NCI-H2171 (cell line): ENCODE data around the gene S100A16.
"Not testable (repeated sequence)": the region's sequence is repeated elsewhere in the genome, so short reads cannot be mapped to it uniquely, and the experiment has no call there.

ENCODE experiments used
- DNase-seq: peaks from one replicate; lab custom pipeline; 2025; lab: John Stamatoyannopoulos, UW

Gene S100A16

GRCh38 chr1:153612755-153613331, at the start of gene S100A16:
TSS of gene S100A16 (minus strand) at chr1:153613137. CDS start at chr1:153608151, 4,986 bp downstream.
- DNase-seq: no peak

- no peak for DNase-seq
Observed at GRCh38 chr1:153662269-153662668, 49.3 kb upstream of the S100A16 start.

- no peak for DNase-seq
Observed at GRCh38 chr1:153661111-153661708, 48.3 kb upstream of the S100A16 start.

GRCh38 chr1:153659656-153660055, 46.7 kb upstream of the S100A16 start:
- DNase-seq: no peak

- no peak for DNase-seq
Observed at GRCh38 chr1:153659175-153659534, 46.2 kb upstream of the S100A16 start.

GRCh38 chr1:153658400-153659174, 45.6 kb upstream of the S100A16 start, which contains the start of gene SNAPIN:
TSS of gene SNAPIN (plus strand) at chr1:153658703. CDS start at chr1:153658744, 41 bp downstream.
- peak; percentile 83 for DNase-seq

GRCh38 chr1:153655333-153655732, 42.4 kb upstream of the S100A16 start:
- no peak for DNase-seq

GRCh38 chr1:153652805-153653500, 40.0 kb upstream of the S100A16 start:
- DNase-seq: no peak

- no peak for DNase-seq
Observed at GRCh38 chr1:153651771-153652170, 38.8 kb upstream of the S100A16 start.

GRCh38 chr1:153649863-153650235, 36.9 kb upstream of the S100A16 start:
- no peak for DNase-seq

GRCh38 chr1:153649137-153649862, 36.4 kb upstream of the S100A16 start:
- no peak for DNase-seq

GRCh38 chr1:153648000-153648643, 35.2 kb upstream of the S100A16 start:
- no peak for DNase-seq

GRCh38 chr1:153647346-153647714, 34.4 kb upstream of the S100A16 start:
- DNase-seq: no peak

- DNase-seq: no peak
Observed at GRCh38 chr1:153646672-153647345, 33.9 kb upstream of the S100A16 start.

- DNase-seq: no peak
Observed at GRCh38 chr1:153643816-153644215, 30.9 kb upstream of the S100A16 start.

- DNase-seq: no peak
Observed at GRCh38 chr1:153643100-153643499, 30.2 kb upstream of the S100A16 start.

GRCh38 chr1:153642161-153642560, 29.2 kb upstream of the S100A16 start:
- no peak for DNase-seq

- no peak for DNase-seq
Observed at GRCh38 chr1:153640861-153641260, 27.9 kb upstream of the S100A16 start.

- DNase-seq: not testable (repeated sequence)
Observed at GRCh38 chr1:153640213-153640612, 27.3 kb upstream of the S100A16 start.

- DNase-seq: no peak
Observed at GRCh38 chr1:153639280-153639679, 26.3 kb upstream of the S100A16 start.

GRCh38 chr1:153638261-153638660, 25.3 kb upstream of the S100A16 start:
- no peak for DNase-seq
